SK-N-SH (cell line): ENCODE results near the gene DOCK6. TPM values are rescaled to one million over a fixed set of nuclear protein-coding genes. Genes with fewer than 3 reads are reported as not detected.

Experiments
- CTCF ChIA-PET: fragments of 300-600, 350-600 bp; formaldehyde crosslinking; extraction: SDS; loops from one replicate; lab custom pipeline; 2021; lab: Yijun Ruan, JAX
- POLR2A ChIA-PET: fragments of 350-600 bp; sonication (Branson Sonifier 250); formaldehyde crosslinking; extraction: SDS; loops from one replicate; lab custom pipeline; 2020; ENCODE audit warnings: antibody characterized with exemption, inconsistent platforms; lab: Yijun Ruan, JAX
- DNase-seq: peaks from one replicate; pipeline ENCODE4 v3.0.0; 2012
- H2AFZ ChIP-seq: fragments of 200-600 bp; sonication (generic); 2 replicates; pipeline ENCODE4 v1.8.1; 2016; ENCODE audit warnings: antibody characterized with exemption, mild to moderate bottlenecking, low read depth
- H3F3A ChIP-seq: fragments of 200-600 bp; sonication (generic); replicated peaks from 2 replicates; pipeline ENCODE3; 2016; ENCODE audit warnings: antibody characterized with exemption, mild to moderate bottlenecking; ENCODE audit not compliant: insufficient read depth
- H3K27ac ChIP-seq, 2 experiments: fragments of 200-500 bp in 1 of 2; fragments of 200-600 bp in 1 of 2; sonication (Bioruptor generic) in 1 of 2; sonication (generic), shearing (Covaris generic) in 1 of 2; 2 replicates each; pipeline versions ENCODE4 v1.5.1 to v1.6.1; 2014 to 2016; ENCODE audit warnings: low read depth in 2 of 2, inconsistent platforms in 1 of 2, low read length in 1 of 2, mild to moderate bottlenecking in 1 of 2, mixed read lengths in 1 of 2
- H3K27me3 ChIP-seq: fragments of 200-600 bp; sonication (generic), shearing (Covaris generic); 2 replicates; pipeline ENCODE4 v1.6.1; 2016; ENCODE audit warnings: mixed run types; ENCODE audit not compliant: insufficient read depth
- H3K36me3 ChIP-seq, 2 experiments: fragments of 200-500 bp in 1 of 2; fragments of 200-600 bp in 1 of 2; sonication (Bioruptor generic) in 1 of 2; sonication (generic) in 1 of 2; replicated peaks in 1 of 2; 2 replicates each; pipeline versions ENCODE3 to v1.5.1; 2014 to 2016; ENCODE audit warnings: low read length in 1 of 2, mild to moderate bottlenecking in 1 of 2; ENCODE audit not compliant: insufficient read depth in 2 of 2, control insufficient read depth in 1 of 2
- H3K4me1 ChIP-seq, 2 experiments: fragments of 200-500 bp in 1 of 2; fragments of 200-600 bp in 1 of 2; sonication (Bioruptor generic) in 1 of 2; sonication (generic), shearing (Covaris generic) in 1 of 2; 2 replicates each; pipeline versions ENCODE4 v1.5.1 to v1.6.1; 2014 to 2016; ENCODE audit warnings: low read depth in 1 of 2, low read length in 1 of 2, mixed run types in 1 of 2; ENCODE audit not compliant: insufficient read depth in 2 of 2, control insufficient read depth in 1 of 2
- H3K4me2 ChIP-seq: fragments of 200-600 bp; sonication (generic), shearing (Covaris generic); 2 replicates; pipeline ENCODE4 v1.6.1; 2017; ENCODE audit warnings: mixed run types
- H3K4me3 ChIP-seq, 2 experiments: fragments of 200-500 bp in 1 of 2; fragments of 200-600 bp in 1 of 2; sonication (Bioruptor generic) in 1 of 2; sonication (generic), shearing (Covaris generic) in 1 of 2; 2 replicates each; pipeline versions ENCODE4 v1.5.1 to v1.8.1; 2014 to 2016; ENCODE audit warnings: low read depth in 2 of 2, inconsistent platforms in 1 of 2, low read length in 1 of 2, mild to moderate bottlenecking in 1 of 2, mixed read lengths in 1 of 2, moderate library complexity in 1 of 2
- H3K79me2 ChIP-seq: fragments of 200-600 bp; sonication (generic); 2 replicates; pipeline ENCODE4 v1.8.1; 2017; ENCODE audit warnings: mild to moderate bottlenecking; ENCODE audit not compliant: insufficient read depth
- H3K9ac ChIP-seq: fragments of 200-600 bp; sonication (generic); 2 replicates; pipeline ENCODE4 v1.6.1; 2017; ENCODE audit warnings: mixed run types
- H3K9me2 ChIP-seq: fragments of 200-600 bp; sonication (generic); 2 replicates; pipeline ENCODE4 v1.6.1; 2017; ENCODE audit warnings: mixed run types
- H3K9me3 ChIP-seq: fragments of 200-600 bp; sonication (generic); 2 replicates; pipeline ENCODE4 v1.6.1; 2017; ENCODE audit warnings: mixed run types, mild to moderate bottlenecking, moderate library complexity
- H4K20me1 ChIP-seq: fragments of 200-600 bp; sonication (generic); 2 replicates; pipeline ENCODE4 v1.6.1; 2017; ENCODE audit warnings: mild to moderate bottlenecking, mixed run types; ENCODE audit not compliant: insufficient read depth
- ELF1 ChIP-seq: IDR thresholded peaks from 2 replicates; pipeline ENCODE4 v1.4.0; 2012
- EP300 ChIP-seq, 2 experiments: IDR thresholded peaks; 2 replicates each; pipeline versions ENCODE4 v1.4.0 to v1.6.1; 2012; ENCODE audit warnings: borderline replicate concordance in 1 of 2, low read depth in 1 of 2, low read length in 1 of 2
- EZH2phosphoT487 ChIP-seq: fragments of 200-600 bp; sonication (generic); IDR thresholded peaks from 2 replicates; pipeline ENCODE4 v1.6.1; 2017; ENCODE audit warnings: low read depth, mixed run types, mild to moderate bottlenecking, antibody characterized with exemption, moderate library complexity, borderline replicate concordance
- FOSL2 ChIP-seq: IDR thresholded peaks from 2 replicates; pipeline ENCODE4 v1.4.0; 2012; ENCODE audit warnings: low read depth, mild to moderate bottlenecking, moderate library complexity, borderline replicate concordance
- FOXJ3 ChIP-seq: sonication (generic); formaldehyde crosslinking; IDR thresholded peaks from 2 replicates; pipeline ENCODE4 v1.5.1; 2020; ENCODE audit warnings: mild to moderate bottlenecking, missing genetic modification reagents
- GABPA ChIP-seq: IDR thresholded peaks from 2 replicates; pipeline ENCODE4 v1.4.0; 2012; ENCODE audit warnings: low read depth, mild to moderate bottlenecking
- GATA2 ChIP-seq: sonication (generic); formaldehyde crosslinking; IDR thresholded peaks from 2 replicates; pipeline ENCODE4 v1.5.0; 2020; ENCODE audit warnings: mild to moderate bottlenecking, missing genetic modification reagents
- JUND ChIP-seq: IDR thresholded peaks from 2 replicates; pipeline ENCODE4 v1.4.0; 2012
- MAX ChIP-seq: IDR thresholded peaks from 2 replicates; pipeline ENCODE4 v1.4.0; 2012; ENCODE audit warnings: low read depth
- MXI1 ChIP-seq: IDR thresholded peaks from 2 replicates; pipeline ENCODE4 v1.6.1; 2012; ENCODE audit warnings: mild to moderate bottlenecking, low read depth, low read length, improper control_type of control experiment
- NRF1 ChIP-seq: IDR thresholded peaks from 2 replicates; pipeline ENCODE4 v1.6.1; 2012; ENCODE audit warnings: low read depth, mild to moderate bottlenecking, low read length
- POLR2AphosphoS5 ChIP-seq: IDR thresholded peaks from 2 replicates; pipeline ENCODE4 v1.6.1; 2012; ENCODE audit warnings: low read depth, low read length
- RAD21 ChIP-seq: IDR thresholded peaks from 2 replicates; pipeline ENCODE4 v1.6.1; 2012; ENCODE audit warnings: mild to moderate bottlenecking, low read length
- RCOR1 ChIP-seq: fragments of 150-350 bp; IDR thresholded peaks from 2 replicates; pipeline ENCODE4 v1.6.1; 2017; ENCODE audit warnings: antibody characterized with exemption, low read length
- REST ChIP-seq: IDR thresholded peaks from 2 replicates; pipeline ENCODE4 v1.6.1; 2012; ENCODE audit warnings: mild to moderate bottlenecking, low read depth, low read length, moderate library complexity
- RFX5 ChIP-seq: IDR thresholded peaks from 2 replicates; pipeline ENCODE4 v1.6.1; 2012; ENCODE audit warnings: mild to moderate bottlenecking, improper control_type of control experiment, low read length
- TAF1 ChIP-seq: IDR thresholded peaks from 2 replicates; pipeline ENCODE4 v1.6.1; 2012; ENCODE audit warnings: low read depth, mild to moderate bottlenecking, low read length, moderate library complexity, borderline replicate concordance
- TCF12 ChIP-seq: IDR thresholded peaks from 2 replicates; pipeline ENCODE4 v1.4.0; 2012
- TEAD4 ChIP-seq: IDR thresholded peaks from 2 replicates; pipeline ENCODE4 v1.4.0; 2012; ENCODE audit warnings: mild to moderate bottlenecking, borderline replicate concordance; ENCODE audit not compliant: insufficient read depth
- USF1 ChIP-seq: IDR thresholded peaks from 2 replicates; pipeline ENCODE4 v1.4.0; 2012; ENCODE audit warnings: low read depth, borderline replicate concordance
- USF2 ChIP-seq: fragments of 150-350 bp; IDR thresholded peaks from 2 replicates; pipeline ENCODE4 v1.6.1; 2017; ENCODE audit warnings: antibody characterized with exemption, low read length, low read depth, borderline replicate concordance
- YY1 ChIP-seq: IDR thresholded peaks from 2 replicates; pipeline ENCODE4 v1.4.0; 2012; ENCODE audit warnings: low read depth, mild to moderate bottlenecking
- ZBTB33 ChIP-seq: IDR thresholded peaks from 2 replicates; pipeline ENCODE4 v1.4.0; 2012; ENCODE audit warnings: low read depth, borderline replicate concordance
- WGBS: methylation state at CpG from one replicate; pipeline ENCODE4 v1.1.6; 2017; ENCODE audit warnings: low lambda C conversion rate; 5-methylcytosine and 5-hydroxymethylcytosine counted together
- polyA plus RNA-seq, 3 experiments: library from polyadenylated mRNA; depleted of rRNA; stranded (reverse); fragments of >200 nt; gene quantifications; 2 replicates each; pipeline ENCODE4 v1.2.3, GENCODE V29; 2012

DOCK6 gene
- polyA plus RNA-seq, 1 of the 3 experiments (the other 2 are of a cell fraction): 18.3 TPM

- TF ChIP-seq REST (no peak), ELF1 (no peak)
These were observed 92.2 kb downstream of the DOCK6 start (continued) for GRCh38 chr19:11169896-11170678.

GRCh38 chr19:11168568-11168967, 93.8 kb downstream of the DOCK6 start:
- peaks cover 0 to 16% of the 10 kb centered on the region in 2 experiments; a peak in 2 of 4 replicates for H3K4me1 ChIP-seq
- WGBS: 33% methylated on average over 7 of the region's 7 CpGs
- H3K9me3 ChIP-seq: no peaks in the 10 kb centered on the region
- no peaks in the 10 kb centered on the region for H3K9me2 ChIP-seq
- no peaks in the 10 kb centered on the region for H3K27me3 ChIP-seq
- H3K27ac ChIP-seq: peak overlapping the region in 1 of 2 experiments; percentile 85; a peak in 2 of 4 replicates
- CTCF ChIA-PET: interaction anchor here (1.1 to 1.7 kb wide), 2 partner anchors 15 to 43 kb away, joined by 3 to 4 read pairs; no protein-coding TSS in a partner anchor
- H3K4me3 ChIP-seq: no peak overlapping the region
- H4K20me1 ChIP-seq: no peaks in the 10 kb centered on the region
- POLR2A ChIA-PET: no interaction called here
- no peak for DNase-seq
- peaks cover 29 to 66% of the 10 kb centered on the region in 2 experiments for H3K36me3 ChIP-seq
- peak overlapping the region; percentile 66 for H3K9ac ChIP-seq
- H3K4me2 ChIP-seq: peak overlapping the region; percentile 50
- no peak overlapping the region for H2AFZ ChIP-seq
- peaks cover 28% of the 10 kb centered on the region for H3F3A ChIP-seq
- peaks cover 3% of the 10 kb centered on the region; the same call in 1 of the 2 replicates for H3K79me2 ChIP-seq
- TF ChIP-seq EZH2phosphoT487: no peak
- no peak for TF ChIP-seq USF1
- TF ChIP-seq NRF1: no peak
- no peak for TF ChIP-seq MXI1
- peak; percentile 64 for TF ChIP-seq MAX
- no peak for TF ChIP-seq TAF1
- no peak for TF ChIP-seq GATA2 (CRISPR knock-in tag)
- TF ChIP-seq FOXJ3 (CRISPR knock-in tag): no peak
- no peak for TF ChIP-seq RCOR1
- TF ChIP-seq TCF12: peak; percentile 79
- TF ChIP-seq USF2: no peak
- TF ChIP-seq JUND: peak; percentile 66; the same call in 1 of the 2 replicates
- TF ChIP-seq EP300 (IDR thresholded peaks at IDR 0.05; ENCODE audit: borderline replicate concordance in 1 of 2, low read depth in 1 of 2, low read length in 1 of 2): 0 out of 4 replicates have a peak, but pooled peaks of 1 of the 2 experiments have one; percentile 55
- peak; percentile 87 for TF ChIP-seq FOSL2
- no peak for TF ChIP-seq TEAD4
- TF ChIP-seq GABPA: no peak
- TF ChIP-seq RAD21: no peak
- no peak for TF ChIP-seq POLR2AphosphoS5
- TF ChIP-seq ZBTB33: no peak
- no peak for TF ChIP-seq RFX5
- TF ChIP-seq YY1: no peak
